ENCODE measurements around the gene SIPA1L3.

Gene SIPA1L3

DNA sequence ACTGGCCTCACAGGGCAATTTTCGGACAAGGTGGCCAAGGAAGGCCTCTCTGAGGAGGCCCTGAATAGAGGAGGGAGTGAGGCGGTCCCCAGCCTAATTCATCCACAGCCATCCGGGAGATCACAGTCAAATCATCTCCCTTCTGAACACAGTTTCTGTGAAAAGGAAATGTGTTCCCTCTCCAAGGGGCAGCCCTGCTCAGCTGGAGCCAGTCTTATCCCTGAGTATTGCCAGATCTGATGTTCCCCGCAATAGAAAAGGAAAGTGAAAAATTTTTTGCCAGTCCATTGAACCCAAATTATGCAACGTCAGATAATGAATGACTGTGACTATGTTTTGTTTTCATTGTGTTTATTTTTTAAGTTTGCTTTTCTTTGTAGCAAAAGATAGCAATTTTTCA lies 125.9 kb downstream of the SIPA1L3 start:
- Histone ChIP-seq H3K4me3 (ENCODE audit: insufficient read length, low read depth) (no peak overlapping the region), H3K4me1 (ENCODE audit: insufficient read depth, insufficient read length) (no peaks in the 10 kb centered on the region), H3K36me3 (ENCODE audit: insufficient read depth, insufficient read length, low read length) (peaks cover 3% of the 10 kb centered on the region)

DNA sequence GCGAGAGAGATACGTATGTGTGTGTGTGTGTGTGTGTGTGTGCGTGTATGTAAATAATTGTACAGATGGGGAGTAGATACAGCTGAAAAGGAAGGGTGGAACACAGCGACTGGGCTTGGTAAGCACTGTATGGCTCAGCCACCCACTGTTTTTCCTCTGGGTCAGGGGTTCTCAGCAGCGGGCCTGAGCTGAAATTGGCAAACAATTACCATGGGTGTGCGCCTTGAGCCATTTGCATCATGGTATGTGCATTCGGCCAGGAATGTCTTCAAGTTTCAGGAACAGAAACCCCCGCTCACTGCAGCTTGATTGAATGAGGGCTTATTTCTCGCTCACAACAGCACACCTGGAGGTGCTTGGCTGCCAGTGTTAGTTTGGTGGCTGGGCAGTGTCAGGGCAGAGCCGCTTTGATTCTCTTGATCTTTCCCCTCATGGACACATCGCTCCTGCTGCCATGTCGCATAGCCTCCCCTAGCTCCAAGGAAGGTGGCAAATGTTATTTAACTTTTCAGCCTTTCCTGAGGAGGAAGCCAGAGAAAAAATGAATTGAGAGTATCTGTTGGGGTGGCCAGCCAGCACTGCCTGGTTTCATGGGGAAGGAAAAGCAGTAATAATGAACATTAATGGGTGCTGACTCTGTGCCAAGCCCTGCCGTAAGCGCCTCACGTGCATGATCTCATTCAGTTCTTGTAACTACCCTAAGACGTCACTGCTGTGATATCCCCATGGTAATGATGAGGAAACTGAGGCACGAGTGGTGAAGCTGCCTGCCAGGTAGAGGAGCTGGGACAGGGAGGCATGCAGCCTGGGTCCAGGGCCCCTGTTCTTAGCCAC lies 126.9 kb downstream of the SIPA1L3 start:
- no peaks in the 10 kb centered on the region for H3K27me3 ChIP-seq (ENCODE audit: insufficient read depth, insufficient read length)
- peak; percentile 50 for DNase-seq (ENCODE audit: low read depth, low spot score)
- H3K9ac ChIP-seq (ENCODE audit: insufficient read length, low read depth) = no peak overlapping the region
- TF ChIP-seq ZNF274 (IDR thresholded peaks at IDR 0.05; ENCODE audit: low read depth, low read length) (no peak), YY1 (IDR thresholded peaks at IDR 0.05; ENCODE audit: insufficient read depth, insufficient read length) (no peak), SUZ12 (IDR thresholded peaks at IDR 0.05; ENCODE audit: extremely low read depth, insufficient read depth, insufficient read length) (no peak)
- no peaks in the 10 kb centered on the region for H3K4me1 ChIP-seq (ENCODE audit: insufficient read depth, insufficient read length)
- H3K9me3 ChIP-seq (ENCODE audit: insufficient read depth, low read length) = no peaks in the 10 kb centered on the region
- no peaks in the 10 kb centered on the region for H3K36me3 ChIP-seq (ENCODE audit: insufficient read depth, insufficient read length, low read length)
- H3K4me3 ChIP-seq (ENCODE audit: insufficient read length, low read depth) = no peak overlapping the region

More for the DNA sequence above, 125.9 kb downstream of the SIPA1L3 start:
- Histone ChIP-seq H3K9ac (ENCODE audit: insufficient read length, low read depth) (no peak overlapping the region), H3K27me3 (ENCODE audit: insufficient read depth, insufficient read length) (no peaks in the 10 kb centered on the region), H3K9me3 (ENCODE audit: insufficient read depth, low read length) (no peaks in the 10 kb centered on the region)
- no peak for TF ChIP-seq YY1 (IDR thresholded peaks at IDR 0.05; ENCODE audit: insufficient read depth, insufficient read length)
- TF ChIP-seq ZNF274 (IDR thresholded peaks at IDR 0.05; ENCODE audit: low read depth, low read length) = no peak
- no peak for TF ChIP-seq SUZ12 (IDR thresholded peaks at IDR 0.05; ENCODE audit: extremely low read depth, insufficient read depth, insufficient read length)
- no peak for DNase-seq (ENCODE audit: low read depth, low spot score)

DNA sequence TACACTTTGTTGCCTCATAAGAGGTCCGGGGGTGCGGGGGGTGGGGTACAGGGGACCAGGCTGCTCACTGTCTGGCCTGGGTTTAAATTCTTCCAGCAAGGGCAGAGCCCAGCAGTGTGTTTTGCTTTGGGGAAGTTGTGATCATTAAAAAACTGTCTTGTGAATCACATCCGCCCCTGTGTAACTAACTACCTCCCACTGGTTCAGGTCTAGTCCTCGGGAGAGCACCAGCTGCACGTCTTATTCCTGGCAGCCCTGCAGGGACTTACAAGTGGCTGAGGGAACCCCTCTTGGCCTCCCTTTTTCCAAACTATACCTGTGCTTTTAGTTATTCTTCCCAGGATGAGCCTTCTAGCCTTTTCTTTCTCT lies 127.5 kb downstream of the SIPA1L3 start:
- DNase-seq (ENCODE audit: low read depth, low spot score) = no peak
- H3K36me3 ChIP-seq (ENCODE audit: insufficient read depth, insufficient read length, low read length) = no peaks in the 10 kb centered on the region
- no peaks in the 10 kb centered on the region for H3K27me3 ChIP-seq (ENCODE audit: insufficient read depth, insufficient read length)
- H3K9me3 ChIP-seq (ENCODE audit: insufficient read depth, low read length) = no peaks in the 10 kb centered on the region
- no peaks in the 10 kb centered on the region for H3K4me1 ChIP-seq (ENCODE audit: insufficient read depth, insufficient read length)
- no peak for TF ChIP-seq YY1 (IDR thresholded peaks at IDR 0.05; ENCODE audit: insufficient read depth, insufficient read length)
- no peak for TF ChIP-seq ZNF274 (IDR thresholded peaks at IDR 0.05; ENCODE audit: low read depth, low read length)
- no peak for TF ChIP-seq SUZ12 (IDR thresholded peaks at IDR 0.05; ENCODE audit: extremely low read depth, insufficient read depth, insufficient read length)
- H3K9ac ChIP-seq (ENCODE audit: insufficient read length, low read depth) = no peak overlapping the region
- no peak overlapping the region for H3K4me3 ChIP-seq (ENCODE audit: insufficient read length, low read depth)

DNA sequence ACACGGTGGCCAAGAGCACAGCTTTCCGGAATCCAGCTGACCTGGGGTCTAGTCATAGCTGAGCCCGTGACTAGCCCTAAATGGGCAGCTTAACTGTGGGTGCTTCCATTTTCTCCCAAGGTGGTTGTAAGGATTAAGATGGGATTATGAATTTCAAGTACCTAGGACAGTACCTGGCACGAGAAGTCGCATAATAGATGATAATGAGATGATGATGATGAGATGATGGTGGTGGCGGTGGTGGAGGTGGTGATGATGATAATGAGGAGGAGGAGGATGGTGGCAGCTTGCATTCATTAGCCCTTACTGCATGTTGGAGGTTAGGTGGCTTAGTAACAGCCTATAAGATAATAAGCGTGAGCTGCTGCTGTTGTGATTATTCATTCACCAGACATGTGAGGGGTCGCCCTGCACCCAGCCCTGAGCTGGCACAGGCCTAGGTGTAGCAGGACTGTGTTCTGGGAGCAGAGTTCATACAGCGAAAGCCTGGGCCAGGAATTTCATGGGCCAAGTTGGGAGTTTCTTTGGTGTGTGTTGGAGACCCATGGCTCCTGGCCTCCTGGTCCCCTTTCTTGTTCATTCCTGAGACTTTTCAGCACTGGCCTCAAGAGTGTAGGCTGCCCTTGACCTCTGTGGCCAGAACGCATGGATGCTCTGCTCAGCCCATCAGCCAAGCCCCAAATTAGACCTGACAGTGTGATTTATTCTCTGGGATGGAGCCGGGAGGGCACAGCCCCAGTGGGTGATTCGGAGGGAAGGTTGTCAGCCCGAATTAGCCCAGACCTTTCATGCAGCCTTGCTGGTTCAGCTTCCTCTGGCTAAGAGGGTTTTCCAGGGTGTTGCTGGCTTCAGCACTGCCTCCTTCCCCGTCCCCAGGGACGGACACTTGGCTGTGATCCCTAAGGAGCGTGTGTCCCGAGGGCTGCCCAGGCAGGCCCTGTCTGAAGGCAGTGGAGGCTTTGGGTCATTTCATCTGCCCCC lies 128.8 kb downstream of the SIPA1L3 start:
- Histone ChIP-seq H3K36me3 (ENCODE audit: insufficient read depth, insufficient read length, low read length) (no peaks in the 10 kb centered on the region), H3K4me3 (ENCODE audit: insufficient read length, low read depth) (no peak overlapping the region), H3K27me3 (ENCODE audit: insufficient read depth, insufficient read length) (no peaks in the 10 kb centered on the region), H3K4me1 (ENCODE audit: insufficient read depth, insufficient read length) (no peaks in the 10 kb centered on the region), H3K9ac (ENCODE audit: insufficient read length, low read depth) (no peak overlapping the region), H3K9me3 (ENCODE audit: insufficient read depth, low read length) (no peaks in the 10 kb centered on the region)
- TF ChIP-seq SUZ12 (IDR thresholded peaks at IDR 0.05; ENCODE audit: extremely low read depth, insufficient read depth, insufficient read length) (no peak), ZNF274 (IDR thresholded peaks at IDR 0.05; ENCODE audit: low read depth, low read length) (no peak)
- DNase-seq (ENCODE audit: low read depth, low spot score) = no peak

DNA sequence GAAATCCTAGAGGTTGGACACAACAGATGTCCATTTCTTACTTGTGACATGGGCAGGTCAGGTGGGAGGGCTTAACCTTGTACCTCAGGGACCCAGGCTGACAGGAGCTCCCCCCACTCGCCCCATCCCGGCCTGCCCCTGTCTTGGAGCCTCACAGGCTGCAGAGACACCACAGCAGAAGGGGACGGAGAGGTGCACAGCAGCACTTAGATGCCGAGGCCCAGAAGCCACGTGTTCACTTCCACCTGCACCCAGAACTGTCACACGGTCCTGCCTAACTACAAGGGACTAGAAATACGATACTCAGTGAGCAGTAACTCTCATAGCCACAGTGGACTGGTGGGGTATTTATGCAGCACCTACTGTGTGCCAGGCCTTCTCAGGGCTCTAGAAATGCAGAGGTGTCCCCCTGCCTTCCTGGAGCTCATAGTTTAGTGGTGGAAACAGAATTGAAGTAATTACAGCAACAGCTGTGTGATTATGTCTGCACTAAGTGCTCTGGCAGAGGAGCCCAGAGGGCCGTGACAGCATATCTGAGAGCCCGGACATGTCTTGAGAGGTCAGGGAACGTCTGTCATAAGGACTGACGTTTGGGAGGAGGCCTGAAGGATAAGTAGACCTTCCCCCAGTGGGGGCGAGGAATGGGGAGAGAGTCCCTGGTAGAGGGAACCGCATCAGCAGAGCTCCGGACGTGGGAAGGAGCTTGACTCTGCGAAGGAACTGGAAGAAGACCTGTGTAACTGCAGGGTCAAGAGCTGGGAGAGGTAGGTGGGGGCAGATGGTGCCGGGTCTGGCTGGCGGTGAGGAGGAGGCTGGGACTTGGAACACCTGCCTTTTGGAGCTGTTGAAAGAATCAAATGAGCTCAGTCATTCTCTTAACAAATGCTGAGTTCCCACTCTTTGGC lies 130.0 kb downstream of the SIPA1L3 start:
- Histone ChIP-seq H3K4me3 (ENCODE audit: insufficient read length, low read depth) (no peak overlapping the region), H3K9me3 (ENCODE audit: insufficient read depth, low read length) (no peaks in the 10 kb centered on the region), H3K27me3 (ENCODE audit: insufficient read depth, insufficient read length) (no peaks in the 10 kb centered on the region), H3K36me3 (ENCODE audit: insufficient read depth, insufficient read length, low read length) (no peaks in the 10 kb centered on the region), H3K9ac (ENCODE audit: insufficient read length, low read depth) (no peak overlapping the region), H3K4me1 (ENCODE audit: insufficient read depth, insufficient read length) (no peaks in the 10 kb centered on the region)
- no peak for DNase-seq (ENCODE audit: low read depth, low spot score)
- no peak for TF ChIP-seq ZNF274 (IDR thresholded peaks at IDR 0.05; ENCODE audit: low read depth, low read length)
- TF ChIP-seq SUZ12 (IDR thresholded peaks at IDR 0.05; ENCODE audit: extremely low read depth, insufficient read depth, insufficient read length) = no peak
- no peak for TF ChIP-seq YY1 (IDR thresholded peaks at IDR 0.05; ENCODE audit: insufficient read depth, insufficient read length)

DNA sequence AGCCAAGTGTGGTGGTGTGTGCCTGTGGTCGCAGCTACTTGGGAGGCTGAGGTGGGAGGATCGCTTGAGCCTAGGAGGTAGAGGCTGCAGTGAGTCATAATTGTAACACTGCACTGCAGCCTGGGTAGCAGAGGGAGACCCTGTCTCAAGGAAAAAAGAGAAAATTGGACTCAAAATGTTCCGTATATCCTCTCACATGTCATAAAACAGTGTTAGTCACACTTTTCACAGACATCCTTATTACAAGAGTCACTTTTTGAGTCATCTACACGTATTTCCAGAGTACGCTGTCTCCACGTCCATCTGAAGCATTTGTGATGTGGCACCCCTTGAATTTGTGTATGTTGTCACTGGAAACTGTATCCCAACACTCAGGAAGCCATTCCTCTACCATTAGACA lies 133.0 kb downstream of the SIPA1L3 start:
- H3K4me3 ChIP-seq (ENCODE audit: insufficient read length, low read depth) = no peak overlapping the region
- no peak for DNase-seq (ENCODE audit: low read depth, low spot score)
- peaks cover 6% of the 10 kb centered on the region for H3K4me1 ChIP-seq (ENCODE audit: insufficient read depth, insufficient read length)
- no peaks in the 10 kb centered on the region for H3K36me3 ChIP-seq (ENCODE audit: insufficient read depth, insufficient read length, low read length)
- no peak for TF ChIP-seq SUZ12 (IDR thresholded peaks at IDR 0.05; ENCODE audit: extremely low read depth, insufficient read depth, insufficient read length)
- no peak for TF ChIP-seq YY1 (IDR thresholded peaks at IDR 0.05; ENCODE audit: insufficient read depth, insufficient read length)
- no peak for TF ChIP-seq ZNF274 (IDR thresholded peaks at IDR 0.05; ENCODE audit: low read depth, low read length)
- H3K9ac ChIP-seq (ENCODE audit: insufficient read length, low read depth) = no peak overlapping the region
- H3K9me3 ChIP-seq (ENCODE audit: insufficient read depth, low read length) = no peaks in the 10 kb centered on the region
- no peaks in the 10 kb centered on the region for H3K27me3 ChIP-seq (ENCODE audit: insufficient read depth, insufficient read length)
